ENCODE measurements around the gene ZNF346.
A peak's percentile ranks its signal among the peaks of the same experiment; 100 is the strongest.

The ZNF346 gene

DNA sequence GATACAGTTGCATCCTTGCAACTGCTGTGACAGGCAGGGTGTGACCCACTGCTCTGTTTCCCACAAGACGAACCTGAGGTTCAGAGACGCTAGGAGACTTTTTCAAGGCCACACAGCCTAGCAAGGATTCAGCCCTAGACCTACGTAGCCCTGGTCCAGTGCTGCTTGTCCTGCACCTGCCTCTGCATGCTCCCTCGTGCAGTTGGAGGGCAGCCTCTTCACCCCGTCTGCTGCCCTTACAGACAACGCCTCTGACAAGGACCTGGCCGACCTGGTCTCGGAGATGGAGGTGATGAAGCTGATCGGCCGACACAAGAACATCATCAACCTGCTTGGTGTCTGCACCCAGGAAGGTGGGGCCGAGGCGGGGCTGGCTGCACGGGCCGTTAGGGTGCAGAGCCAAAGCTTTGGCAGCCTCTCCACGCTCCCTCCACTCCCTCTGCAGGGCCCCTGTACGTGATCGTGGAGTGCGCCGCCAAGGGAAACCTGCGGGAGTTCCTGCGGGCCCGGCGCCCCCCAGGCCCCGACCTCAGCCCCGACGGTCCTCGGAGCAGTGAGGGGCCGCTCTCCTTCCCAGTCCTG lies 72.7 kb downstream of the ZNF346 start:
- no peak for DNase-seq (ENCODE audit: low read depth)

DNA sequence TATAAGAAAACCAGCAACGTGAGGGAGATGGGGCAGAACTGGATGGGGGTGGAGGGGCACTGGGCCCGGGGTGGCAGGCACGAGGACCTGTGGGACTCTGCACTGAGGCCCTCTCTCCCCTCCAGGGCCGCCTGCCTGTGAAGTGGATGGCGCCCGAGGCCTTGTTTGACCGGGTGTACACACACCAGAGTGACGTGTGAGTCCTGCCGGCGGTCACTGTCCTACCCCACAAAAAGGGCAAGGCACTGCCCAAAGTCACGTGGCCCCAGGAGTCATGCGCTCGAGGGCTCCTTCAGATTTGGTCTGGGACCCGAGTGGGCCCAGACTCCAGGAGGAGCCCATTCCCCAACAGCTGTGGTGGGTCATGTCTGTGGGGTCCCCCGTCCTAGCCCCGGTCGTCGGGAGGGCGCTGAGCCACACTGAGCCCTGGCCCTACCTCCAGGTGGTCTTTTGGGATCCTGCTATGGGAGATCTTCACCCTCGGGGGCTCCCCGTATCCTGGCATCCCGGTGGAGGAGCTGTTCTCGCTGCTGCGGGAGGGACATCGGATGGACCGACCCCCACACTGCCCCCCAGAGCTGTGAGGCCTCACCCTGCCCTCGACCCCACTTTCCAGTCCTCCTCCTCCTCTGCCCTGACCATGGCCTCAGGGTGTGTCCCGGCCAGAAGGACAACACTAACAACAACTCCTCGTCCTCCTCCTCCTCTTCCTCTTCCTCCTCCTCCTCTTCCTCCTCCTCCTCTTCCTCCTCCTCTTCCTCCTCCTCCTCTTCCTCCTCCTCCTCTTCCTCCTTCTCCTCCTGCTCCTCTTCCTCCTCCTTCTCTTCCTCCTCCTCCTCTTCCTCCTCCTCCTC lies 73.9 kb downstream of the ZNF346 start:
- DNase-seq (ENCODE audit: low read depth), result no peak

DNA sequence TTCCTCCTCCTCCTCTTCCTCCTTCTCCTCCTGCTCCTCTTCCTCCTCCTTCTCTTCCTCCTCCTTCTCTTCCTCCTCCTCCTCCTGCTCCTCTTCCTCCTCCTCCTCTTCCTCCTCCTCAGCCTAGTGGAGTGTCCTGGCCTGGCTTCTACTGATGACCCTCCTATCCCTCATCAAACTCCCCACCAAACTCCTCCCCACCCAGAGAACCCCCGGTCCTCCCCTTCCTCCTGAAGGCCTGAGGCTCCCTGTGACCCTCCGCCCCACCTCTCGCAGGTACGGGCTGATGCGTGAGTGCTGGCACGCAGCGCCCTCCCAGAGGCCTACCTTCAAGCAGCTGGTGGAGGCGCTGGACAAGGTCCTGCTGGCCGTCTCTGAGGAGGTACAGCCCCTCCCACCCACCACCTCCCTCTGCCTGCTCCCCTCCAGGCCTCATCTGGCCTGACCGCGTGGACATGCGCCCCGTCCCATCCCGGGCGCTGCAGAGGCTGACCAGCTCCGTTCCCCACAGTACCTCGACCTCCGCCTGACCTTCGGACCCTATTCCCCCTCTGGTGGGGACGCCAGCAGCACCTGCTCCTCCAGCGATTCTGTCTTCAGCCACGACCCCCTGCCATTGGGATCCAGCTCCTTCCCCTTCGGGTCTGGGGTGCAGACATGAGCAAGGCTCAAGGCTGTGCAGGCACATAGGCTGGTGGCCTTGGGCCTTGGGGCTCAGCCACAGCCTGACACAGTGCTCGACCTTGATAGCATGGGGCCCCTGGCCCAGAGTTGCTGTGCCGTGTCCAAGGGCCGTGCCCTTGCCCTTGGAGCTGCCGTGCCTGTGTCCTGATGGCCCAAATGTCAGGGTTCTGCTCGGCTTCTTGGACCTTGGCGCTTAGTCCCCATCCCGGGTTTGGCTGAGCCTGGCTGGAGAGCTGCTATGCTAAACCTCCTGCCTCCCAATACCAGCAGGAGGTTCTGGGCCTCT lies 74.8 kb downstream of the ZNF346 start:
- no peak for DNase-seq (ENCODE audit: low read depth)

DNA sequence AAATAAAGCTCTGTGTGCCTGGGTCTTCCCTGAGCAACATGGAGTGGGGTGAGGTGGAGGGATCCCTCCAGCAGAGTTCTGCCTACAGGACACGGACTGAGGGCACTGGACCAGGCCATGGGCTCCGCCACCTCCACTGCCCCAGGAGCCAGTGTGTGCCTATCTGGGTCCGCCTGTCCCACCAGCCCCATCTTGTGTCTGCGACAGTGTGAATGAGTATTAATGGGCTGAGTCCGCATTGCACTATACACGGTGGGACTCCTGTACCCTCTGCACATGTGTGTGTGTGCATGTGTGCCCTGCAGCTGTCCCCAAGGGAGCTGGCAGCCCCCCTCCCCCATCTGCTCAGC lies 75.6 kb downstream of the ZNF346 start:
- DNase-seq (ENCODE audit: low read depth), result no peak

DNA sequence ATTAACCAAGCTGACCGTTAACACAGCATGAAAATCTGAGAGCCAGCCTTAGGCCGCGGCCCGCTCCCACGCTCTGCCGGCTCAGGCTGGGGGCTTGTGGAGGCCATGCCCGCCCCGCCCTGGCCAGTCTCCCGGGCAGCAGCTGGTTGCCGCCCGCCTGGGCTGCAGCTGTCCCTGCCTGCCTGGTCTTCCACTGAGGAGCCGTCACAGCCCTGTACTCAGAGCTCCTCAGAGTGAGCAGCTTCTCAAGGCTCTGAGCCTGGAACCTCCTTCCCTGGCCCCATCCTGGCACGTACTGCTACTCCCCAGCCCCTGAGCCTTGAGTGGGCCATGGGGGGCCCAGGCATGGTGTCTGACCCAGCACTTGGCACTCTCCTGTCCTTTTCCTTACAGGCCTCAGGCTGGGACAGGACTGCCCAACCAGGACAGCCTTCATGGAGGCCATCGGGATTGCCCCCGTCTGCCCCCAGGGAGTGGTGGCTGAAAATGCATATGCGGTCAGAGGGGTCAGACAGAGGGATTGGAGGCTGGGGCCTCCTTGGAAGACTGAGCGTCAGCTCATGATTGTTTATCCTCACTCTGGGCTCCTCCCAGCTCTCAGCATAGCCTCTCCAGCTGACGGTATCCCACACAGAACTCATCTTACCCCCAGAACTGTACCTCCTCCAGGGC lies 76.1 kb downstream of the ZNF346 start:
- no peak for DNase-seq (ENCODE audit: low read depth)

DNA sequence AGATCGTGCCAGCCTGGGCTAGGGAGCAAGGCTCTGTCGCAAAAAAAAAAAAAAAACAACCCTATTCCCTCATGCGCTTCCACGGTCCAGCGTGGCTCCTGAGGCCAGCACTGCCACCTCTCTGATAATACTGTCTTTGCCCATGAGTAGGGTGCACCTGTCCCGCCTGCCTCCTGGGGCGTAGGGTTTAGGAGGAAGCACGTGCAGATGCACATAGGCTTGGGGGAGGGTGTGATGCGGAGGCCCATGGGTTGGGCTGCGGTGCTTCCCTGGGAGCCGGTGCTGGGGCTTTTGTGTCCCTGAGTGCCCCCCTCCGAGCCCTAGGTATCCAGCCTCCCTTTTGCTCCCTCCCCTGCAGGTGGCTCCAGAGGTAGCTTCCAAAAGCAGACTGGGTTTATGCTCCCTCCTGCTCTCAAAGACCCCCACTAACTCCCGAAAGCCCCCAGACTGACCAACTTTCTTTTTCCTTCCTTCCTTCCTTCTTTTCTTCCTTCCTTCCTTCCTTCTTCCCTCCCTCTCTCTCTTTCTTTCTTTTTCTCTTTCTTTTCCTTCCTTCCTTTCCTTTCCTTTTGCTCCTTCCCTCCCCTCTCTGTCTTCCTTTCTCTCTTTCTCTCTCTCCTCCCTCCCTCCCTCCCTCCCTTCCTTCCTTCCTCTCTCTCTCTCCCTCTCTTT lies 77.1 kb downstream of the ZNF346 start:
- DNase-seq (ENCODE audit: low read depth), result no peak

DNA sequence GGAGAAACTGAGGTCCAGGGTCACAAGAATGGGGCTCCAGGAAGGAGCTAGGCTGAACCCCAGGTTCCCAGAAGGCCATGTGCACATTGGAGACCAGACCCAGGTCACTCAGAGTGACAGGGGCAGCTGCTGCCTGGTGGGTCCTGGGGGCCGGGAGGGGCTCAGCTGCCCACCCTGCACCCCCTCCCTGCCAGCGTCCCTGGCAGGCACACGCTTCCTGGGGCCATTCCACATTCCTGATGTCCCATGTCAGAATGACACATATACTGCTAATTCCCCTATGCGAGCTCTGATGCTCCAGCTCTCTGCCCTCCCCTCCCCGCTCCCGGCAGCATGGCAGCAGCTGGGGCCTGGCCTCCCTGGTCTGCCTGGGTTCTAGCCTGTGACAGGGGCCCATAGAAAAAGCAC lies 78.2 kb downstream of the ZNF346 start:
- DNase-seq (ENCODE audit: low read depth), result no peak

DNA sequence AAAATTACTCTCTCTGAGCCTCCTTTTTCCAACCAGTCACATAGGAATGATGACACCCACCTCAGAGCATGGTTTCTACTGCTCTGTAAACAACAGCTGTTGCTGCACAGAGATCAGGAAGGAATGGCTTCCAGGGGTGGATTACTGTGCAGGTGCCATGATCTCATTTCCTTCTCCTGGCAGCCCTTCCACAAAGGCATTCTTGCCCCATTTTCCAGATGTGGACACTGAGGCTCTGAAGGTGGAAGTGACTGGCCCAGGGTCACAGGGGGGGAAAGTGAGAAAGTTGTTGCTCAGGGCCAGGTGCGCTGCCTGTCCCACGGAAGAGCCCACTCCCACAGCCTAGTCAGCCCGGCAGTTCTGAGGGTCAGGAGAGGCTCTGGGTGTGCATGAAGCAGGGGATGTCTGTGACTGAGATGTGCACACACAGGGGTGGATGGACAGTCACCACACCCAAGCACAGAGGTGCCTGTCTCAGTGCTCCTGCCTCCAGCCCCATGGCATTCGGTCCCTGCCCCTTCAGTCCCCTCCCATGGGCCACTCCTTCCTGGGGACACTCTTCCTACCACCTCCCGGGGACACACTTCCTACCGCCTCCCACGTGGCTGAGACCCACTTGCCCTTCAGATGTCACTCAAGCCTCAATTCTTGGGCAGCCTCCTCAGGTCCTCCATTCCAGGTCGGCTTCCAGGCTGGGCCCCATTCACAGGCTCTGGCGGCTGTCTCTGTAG lies 81.2 kb downstream of the ZNF346 start:
- no peak for DNase-seq (ENCODE audit: low read depth)

DNA sequence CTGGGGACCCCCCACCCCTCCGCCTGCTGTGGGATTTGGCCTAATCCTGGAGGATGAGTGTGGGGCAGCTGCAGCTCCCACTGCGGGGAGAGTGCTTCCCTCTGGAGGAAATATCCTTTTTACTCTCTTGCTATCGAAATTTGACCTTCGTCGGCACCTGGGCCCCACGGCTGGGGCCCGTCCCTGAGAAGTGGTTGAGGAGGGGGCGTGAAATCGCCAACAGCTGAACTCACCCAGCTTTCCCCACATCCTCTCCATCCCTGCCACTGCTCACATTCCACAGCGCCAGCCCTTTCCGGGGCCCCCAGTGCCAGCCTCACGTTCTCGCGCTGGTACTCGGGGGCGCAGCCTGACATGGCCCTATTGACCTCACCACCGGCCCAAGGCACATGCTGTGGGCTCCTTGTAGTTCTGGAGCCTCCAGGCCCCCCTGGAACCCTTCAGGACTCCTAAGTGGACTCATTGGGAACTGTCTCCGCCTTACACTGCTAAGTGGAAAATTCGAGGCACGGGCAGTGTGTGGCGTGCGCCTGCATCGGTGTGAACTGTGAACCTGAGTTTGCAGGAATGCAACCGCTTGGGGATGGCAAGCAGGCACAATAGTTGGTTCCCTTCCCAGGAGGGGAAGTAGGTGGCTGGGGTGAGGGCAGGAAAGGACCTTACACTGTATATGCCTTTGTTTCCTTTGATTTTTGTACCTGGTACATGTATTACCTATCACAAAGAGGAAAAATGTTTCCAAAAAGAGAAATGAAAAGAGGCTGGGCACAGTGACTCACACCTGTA lies 83.4 kb downstream of the ZNF346 start:
- no peak for DNase-seq (ENCODE audit: low read depth)

DNA sequence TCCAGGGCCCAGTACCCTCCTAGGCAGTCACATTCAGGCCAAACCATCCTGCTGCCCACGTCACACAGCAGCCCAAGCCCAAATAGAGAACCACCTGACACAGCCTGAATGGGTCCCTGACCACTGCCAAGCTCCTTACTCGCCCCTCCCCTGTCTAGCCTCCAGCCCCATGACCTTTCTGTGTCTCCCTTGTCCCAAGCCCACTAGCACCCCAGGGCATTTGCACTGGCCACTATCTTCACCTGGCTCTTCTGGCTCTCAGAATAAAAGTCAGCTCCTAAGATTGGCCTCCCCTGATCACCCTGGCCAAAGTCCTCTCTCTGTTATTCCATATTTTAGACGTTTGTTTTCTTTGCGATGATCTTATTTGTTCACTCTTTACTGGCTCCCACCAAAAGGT lies 84.7 kb downstream of the ZNF346 start:
- no peak for DNase-seq (ENCODE audit: low read depth)

DNA sequence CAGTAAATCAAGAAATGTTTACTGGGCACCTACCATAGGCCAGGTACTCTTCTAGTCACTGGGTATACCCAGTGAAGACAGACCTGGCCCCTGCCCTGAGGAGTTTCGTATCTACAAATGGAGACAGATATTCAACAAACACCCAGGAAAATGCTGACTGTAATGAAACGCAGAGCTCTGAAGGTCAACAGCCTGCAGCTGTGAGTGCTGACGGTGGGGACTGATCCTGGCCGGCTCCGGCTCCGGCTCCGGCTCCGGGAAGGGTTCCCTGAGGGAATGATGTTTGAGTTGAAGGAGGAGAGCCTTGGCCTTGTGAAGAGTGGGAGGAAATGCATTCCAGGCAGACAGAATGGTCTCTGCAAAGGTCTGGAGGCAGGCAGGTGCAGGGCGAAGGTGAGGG lies 87.3 kb downstream of the ZNF346 start:
- DNase-seq (ENCODE audit: low read depth), result no peak

DNA sequence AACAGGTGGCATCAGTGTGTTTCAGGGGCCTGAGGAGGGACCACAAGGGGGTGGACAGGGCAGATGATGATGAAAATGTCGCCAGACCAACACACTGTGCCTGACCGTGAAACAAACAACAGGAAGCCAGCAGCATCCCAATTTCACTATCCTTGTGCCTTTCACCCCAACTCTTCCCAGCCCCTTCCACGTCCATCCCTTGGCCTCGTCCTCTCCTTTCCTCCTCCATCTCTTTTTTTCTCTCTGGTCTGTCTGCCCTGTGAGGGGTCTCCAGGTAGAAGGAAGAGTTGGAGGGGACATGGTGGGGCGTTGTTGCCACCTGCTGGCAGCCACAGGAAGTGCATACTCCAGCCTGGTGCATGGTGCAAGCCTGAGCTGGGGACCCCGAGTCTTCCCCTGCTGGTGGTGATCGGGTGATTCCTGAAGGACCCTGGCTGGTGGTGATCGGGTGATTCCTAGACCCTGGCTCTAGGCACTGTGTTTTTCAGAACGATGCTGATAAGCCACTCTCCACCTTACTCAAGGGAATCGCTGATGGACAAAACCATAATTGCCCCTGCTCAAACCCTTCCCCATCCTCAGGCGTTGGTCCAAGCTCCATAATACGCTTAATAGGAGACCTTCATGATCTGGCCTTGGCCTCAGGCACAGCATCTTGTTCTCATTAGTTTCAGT lies 89.4 kb downstream of the ZNF346 start:
- no peak for DNase-seq (ENCODE audit: low read depth)

DNA sequence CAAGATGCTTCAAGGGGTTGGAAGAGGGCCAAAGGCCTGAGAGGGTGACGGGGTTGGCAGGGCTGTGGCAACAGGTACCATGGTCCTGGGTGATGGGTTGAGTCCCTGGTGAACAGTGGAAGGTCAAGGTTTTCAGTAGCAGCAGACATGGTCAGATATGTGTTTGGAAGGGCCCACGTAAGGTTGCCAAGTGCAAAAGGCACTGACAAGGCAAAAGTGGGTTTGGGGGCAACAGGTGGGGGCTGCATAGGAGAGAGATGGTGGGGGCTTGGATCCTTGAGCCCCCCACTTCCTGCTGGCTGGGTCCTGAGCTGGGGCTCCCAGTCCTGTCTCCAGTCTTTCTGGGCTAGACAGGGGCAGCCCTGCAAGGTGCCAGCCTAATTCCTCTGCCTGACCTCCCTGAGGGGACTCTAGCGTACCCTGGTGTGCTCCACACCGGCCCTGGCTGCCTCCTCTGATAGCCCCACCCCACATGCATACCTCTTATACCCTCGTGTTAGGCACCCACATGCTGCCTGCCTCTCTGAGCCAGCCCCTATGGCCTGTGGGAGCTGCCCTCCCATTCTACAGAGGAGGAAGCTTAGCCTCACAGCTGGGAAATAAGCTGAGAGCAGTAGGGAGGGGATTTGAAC lies 90.2 kb downstream of the ZNF346 start:
- no peak for DNase-seq (ENCODE audit: low read depth)

DNA sequence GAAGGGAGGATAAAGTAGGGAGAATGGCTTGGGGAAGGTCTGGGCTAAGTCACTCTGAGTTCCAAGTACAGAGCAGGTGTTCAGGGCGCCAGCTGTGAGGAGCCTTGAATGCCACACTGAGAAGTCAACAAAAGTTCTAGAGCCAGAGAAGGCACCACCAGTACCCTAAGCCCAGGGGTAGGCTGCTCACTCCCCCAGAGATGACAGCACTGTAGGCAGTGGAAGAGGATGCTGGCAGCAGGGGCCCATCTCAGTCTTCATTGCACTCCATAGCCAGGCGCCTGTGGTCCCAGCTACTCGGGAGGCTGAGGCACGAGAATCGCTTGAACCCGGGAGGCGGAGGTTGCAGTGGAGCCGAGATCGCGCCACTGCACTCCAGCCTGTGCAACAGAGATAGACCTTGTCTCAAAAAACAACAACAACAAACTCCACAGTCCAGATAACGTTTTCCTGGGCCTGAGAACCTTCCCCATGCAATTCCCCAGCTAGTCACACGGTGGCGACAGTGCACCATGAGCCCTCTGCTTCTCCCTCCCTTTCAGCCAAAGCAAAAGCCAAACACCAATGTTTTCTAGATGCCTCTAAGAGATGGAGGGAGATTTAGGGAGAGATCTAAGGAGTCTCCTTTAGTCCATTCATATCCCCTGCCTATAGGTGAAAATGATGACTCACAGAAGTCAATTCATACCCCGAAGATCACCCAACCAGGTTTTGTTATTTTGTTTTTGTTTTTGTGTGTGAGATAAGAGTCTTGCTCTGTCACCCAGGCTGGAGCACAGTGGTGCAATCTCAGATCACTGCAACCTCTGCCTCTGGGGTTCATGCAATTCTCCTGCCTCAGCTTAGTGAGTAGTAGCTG lies 91.3 kb downstream of the ZNF346 start:
- DNase-seq (ENCODE audit: low read depth), result peak; percentile 35

DNA sequence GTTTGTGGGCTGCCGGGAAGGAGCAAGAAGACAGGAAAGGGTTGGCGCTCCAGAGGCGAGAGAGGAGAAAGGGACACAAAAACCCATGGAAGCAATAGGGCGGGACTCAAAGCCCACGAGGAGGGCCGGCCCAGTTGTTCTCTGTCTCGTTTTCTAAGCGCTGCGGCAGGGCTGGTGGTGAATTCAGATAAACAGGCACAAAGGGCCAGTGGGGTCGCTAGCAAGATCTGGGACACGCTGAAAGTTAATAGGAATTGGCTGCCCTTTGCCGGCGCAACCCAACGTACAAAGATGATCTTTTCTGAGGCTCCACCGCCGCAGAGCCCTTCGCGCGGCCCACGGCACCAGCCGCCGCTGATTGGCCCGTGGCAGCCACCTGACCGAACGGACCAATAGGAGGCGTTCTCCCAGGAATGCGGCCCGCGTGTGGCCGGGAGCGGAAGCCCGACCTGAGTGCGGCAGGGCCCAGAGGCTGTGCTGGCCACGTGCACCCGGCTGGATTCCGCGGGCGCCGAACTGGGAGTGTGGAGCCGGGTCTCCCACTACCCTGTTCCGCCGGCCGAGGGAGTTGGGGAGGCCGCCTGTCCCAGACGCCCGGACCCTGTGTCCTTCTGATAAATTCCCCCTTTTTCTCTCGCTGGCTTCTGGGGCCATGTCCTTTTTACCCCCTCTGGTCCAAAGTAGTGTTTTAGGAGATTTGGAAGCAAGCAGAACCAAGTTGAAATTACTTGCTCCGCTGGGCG lies 94.3 kb downstream of the ZNF346 start:
- DNase-seq (ENCODE audit: low read depth), result peak; percentile 36

DNA sequence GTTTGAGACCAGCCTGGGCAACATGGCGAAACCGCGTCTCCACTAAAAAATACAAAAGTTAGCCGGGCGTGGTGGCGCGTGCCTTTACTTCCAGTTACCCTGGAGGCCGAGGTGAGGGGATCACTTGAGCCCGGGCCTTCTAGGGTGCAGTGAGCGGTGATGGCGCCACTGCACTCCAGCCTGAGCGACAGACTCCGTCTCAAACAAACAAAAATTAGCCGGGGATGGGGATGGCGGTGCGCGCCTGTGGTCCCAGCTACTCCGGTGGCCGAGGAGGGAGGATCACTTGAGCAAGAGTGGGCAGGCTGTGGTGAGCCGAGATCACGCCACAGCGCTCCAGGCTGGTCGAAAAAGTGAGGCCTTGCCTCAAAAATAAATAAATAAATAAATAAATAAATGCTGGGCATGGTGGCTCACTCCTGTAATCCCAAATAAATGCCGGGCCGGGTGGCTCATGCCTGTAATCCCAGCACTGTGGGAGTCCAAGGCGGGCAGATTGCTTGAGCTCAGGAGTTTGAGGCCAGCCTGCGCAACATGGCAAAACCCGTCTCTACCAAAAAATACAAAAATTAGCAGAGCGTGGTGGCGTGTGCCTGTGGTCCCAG lies 95.0 kb downstream of the ZNF346 start:
- no peak for DNase-seq (ENCODE audit: low read depth)

DNA sequence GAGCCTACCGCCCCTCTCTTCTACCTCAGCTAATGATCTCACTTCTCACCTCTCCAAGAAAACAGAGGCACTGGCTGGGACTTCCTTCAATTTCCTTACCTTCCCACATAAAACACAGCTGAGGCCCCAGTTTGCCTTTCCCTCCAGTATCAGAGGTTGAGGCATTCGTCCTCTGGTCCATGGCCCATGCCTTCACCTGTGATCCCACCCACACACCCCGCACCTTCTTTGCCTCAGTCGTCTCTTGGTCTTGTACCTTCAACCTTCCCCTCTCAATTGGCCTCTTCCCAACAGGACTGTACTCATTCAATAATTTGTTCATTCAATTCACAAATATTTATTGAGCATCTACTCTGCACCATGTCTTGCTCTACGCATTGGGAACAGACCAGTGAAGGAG lies 100.1 kb downstream of the ZNF346 start:
- no peak for DNase-seq (ENCODE audit: low read depth)

Measured in non-pigmented ciliary epithelial cell (primary cell).